ENCODE data around the gene ELFN1.

Gene ELFN1

DNA sequence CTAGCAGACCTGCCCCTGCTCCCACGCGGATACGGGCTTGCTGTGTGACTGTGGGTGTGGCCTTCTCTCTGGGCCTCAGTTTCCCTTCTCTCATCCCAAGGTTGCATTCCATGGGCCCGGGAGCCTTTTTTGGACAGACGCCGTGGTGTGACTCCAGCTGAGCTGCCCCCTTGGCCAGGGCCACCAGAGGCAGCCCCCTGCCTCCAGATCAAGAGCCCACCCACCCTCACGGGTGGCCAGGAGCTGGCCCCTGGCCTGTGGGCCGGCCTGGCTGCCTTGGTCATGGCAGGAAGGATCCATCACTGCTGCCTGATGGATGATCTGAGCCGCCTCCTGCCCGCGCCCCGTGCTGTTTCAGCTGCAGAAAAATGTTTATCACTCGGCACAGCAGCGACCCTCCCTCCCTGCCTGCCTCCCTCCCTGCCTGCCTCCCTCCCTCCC is 27.8 kb upstream of the ELFN1 start:
- DNase-seq (ENCODE audit: low read depth in 2 of 2), result no peak

GRCh38 chr7:1643270-1644092 is 26.6 kb upstream of the ELFN1 start:
- no peak for DNase-seq (ENCODE audit: low read depth in 2 of 2)

DNA sequence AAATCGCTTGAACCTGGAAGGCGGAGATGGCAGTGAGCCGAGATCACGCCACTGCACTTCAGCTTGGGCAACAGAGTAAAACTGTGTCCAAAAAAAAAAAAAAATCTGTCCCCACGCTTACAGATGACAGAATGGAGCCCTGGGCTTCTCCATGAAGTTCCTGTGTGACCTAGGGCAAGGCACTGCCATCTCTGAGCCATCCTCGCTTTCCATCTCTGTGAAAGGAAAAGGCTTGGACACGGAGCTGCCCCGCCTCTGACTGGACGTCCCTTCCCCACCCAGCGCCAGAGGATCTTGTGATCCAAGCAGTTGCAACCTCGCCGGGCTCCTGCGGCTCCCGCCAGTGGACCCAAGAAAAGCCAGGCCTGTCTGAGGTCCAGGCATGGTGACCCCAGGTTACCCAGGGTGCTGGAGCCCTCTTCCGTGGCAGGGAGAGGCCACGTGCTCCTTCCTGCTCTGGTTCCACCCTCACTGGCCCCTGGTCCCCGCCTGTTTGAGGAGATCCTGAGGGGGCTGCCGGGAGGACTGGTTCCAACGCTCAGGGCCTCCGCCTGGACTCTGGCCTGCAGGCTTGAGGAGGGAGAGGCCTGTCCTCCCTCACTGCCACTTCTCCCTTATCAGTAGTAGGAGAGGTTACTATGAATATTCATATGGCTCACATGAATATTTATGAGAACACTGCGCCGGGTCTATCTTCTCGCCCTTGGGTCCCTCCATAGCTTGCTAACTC is 25.6 kb upstream of the ELFN1 start:
- DNase-seq (ENCODE audit: low read depth in 2 of 2), result no peak

DNA sequence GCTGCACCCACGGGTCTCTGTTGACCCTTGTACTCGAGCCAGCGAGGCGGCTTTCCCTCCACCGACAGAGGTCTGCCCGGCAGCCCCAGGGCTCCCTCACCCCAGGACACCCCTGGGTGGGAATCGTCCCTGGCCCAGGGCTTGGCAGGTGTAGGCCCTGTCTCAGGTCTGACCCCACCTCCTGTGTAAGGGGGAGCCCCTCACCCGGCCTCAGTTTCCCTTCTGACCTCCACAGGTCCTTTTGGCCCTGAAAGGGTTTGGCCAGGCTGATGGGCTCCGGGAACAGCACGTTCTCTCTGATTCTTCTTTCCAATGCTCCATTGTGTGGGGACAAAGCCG is 25.0 kb upstream of the ELFN1 start:
- DNase-seq (ENCODE audit: low read depth in 2 of 2), result no peak

DNA sequence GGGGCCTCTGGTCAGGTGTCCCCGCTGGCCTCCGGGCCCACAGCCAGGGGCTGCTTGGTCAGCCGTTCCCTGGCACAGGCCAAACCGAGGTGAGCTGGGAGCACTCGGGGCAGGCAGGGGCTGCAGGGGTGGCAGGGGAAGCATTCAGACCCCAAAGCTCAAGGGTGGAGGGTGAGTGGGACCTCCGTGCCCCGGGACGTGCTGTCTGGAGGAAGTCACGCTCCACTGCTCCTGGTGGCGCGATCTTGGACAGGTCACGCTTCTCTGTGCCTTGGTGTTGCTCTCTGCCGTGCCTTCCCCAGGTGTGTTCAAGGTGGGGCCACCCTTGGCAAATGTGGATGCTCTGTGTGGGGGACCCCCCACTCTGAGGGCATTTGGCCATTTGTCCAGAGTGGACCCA is 24.6 kb upstream of the ELFN1 start:
- DNase-seq (ENCODE audit: low read depth in 2 of 2), result no peak

GRCh38 chr7:1646391-1646790 is 23.7 kb upstream of the ELFN1 start:
- no peak for DNase-seq (ENCODE audit: low read depth in 2 of 2)

GRCh38 chr7:1646957-1647891 is 22.9 kb upstream of the ELFN1 start:
- DNase-seq (ENCODE audit: low read depth in 2 of 2), result no peak

DNA sequence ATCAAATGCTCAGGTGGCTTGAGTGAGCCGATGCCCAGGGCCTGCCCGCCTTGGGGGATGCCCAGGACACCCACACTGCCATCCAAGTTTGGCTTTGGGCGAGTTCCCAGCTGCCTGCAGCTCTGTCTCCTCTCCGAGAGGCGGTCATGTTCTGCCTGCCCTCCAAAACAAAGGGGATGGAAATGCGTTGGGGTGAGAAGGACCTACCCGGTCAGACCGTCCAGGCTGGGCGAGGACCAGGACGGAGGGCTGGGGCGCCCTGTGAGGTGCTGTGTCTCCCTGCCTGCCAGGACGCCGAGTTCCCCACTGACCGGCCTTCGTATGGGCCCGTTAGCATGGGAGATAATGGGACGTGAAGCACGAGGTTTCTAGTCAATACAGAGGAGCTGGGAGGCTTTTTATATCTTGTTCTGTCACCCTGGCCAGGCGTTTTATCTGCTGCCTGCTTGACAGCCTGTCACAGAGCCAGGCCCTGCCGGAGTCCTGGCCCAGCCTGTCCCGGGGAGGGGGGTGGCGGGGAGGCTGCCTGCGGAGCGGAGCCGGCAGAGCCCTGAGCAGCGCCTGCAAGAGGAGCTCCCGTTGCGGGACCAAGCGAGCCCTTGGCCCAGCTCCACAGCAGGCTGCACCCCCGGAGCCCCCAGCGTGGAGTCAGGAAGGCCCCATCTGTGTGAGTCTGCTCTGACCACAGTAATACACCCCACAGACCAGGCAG is 22.0 kb upstream of the ELFN1 start:
- DNase-seq (ENCODE audit: low read depth in 2 of 2), result no peak

DNA sequence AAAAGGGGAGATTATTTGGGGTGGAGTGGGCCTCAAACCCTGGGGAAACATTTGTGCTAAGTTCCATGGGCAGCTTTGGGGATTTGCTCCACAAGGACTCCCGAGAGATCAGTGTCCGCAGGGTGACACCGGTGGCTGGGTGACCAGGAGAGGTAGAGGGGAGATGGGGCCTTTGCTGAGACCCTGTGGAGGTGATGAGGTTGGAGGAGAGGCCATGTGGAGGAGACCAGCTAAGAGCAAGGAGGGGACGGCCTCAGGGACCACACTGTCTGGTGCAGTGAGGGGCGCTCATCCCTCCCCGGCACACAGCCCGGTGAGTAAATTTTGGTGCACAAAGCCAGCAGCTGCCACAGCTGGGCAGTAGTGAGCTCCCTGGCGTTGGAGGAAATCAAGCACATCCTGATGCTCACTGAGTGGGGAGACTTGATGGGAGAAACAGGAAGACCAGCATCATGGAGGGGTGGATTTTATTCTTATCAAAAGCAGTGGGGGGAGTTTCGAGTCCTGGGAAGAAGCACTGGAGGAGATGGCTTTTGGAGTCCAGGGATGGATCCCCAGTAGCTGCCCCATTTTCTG is 20.2 kb upstream of the ELFN1 start:
- no peak for DNase-seq (ENCODE audit: low read depth in 2 of 2)

- DNase-seq (ENCODE audit: low read depth in 2 of 2), result no peak
Measured at GRCh38 chr7:1650363-1651030, 19.6 kb upstream of the ELFN1 start.

- no peak for DNase-seq (ENCODE audit: low read depth in 2 of 2)
Measured at GRCh38 chr7:1651031-1651446, 19.0 kb upstream of the ELFN1 start.

DNA sequence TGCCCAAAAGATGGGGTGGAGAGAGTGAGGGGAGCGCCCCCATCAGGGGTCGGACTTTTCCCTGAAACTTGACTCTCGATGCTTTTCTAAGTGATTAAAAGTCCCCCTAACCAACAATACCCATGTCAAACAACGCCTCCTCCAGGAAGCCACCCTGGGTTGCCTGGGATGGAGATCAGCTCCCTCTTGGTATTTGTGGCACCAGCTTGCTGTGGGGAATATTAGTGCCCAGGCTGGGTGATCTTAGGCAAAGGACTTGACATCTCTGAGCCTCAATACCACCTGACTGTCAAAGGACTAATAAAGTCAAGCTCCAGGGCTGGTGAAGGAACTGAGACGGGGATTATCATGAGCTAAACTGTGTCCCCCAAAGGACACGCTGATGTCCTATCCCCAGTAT is 18.2 kb upstream of the ELFN1 start:
- DNase-seq (ENCODE audit: low read depth in 2 of 2), result no peak

DNA sequence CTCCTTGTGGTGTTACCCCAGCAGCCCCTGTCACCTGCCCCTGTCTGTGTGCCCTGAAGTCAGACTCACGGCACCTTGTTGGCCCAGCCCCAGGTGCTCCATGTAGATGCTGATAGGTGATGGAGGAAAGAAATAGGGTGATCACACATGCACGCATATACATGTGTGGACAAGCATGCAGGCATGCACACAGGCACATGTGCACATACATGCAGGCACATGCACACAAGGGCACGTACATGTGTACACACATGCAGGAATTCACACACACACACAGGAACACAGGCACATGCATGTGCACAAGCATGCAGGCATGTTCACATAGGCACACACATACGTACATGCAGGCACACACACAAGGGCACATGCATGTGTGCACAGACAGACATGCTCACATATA is 16.6 kb upstream of the ELFN1 start:
- no peak for DNase-seq (ENCODE audit: low read depth in 2 of 2)

GRCh38 chr7:1654111-1654510 is 16.0 kb upstream of the ELFN1 start:
- no peak for DNase-seq (ENCODE audit: low read depth in 2 of 2)

DNA sequence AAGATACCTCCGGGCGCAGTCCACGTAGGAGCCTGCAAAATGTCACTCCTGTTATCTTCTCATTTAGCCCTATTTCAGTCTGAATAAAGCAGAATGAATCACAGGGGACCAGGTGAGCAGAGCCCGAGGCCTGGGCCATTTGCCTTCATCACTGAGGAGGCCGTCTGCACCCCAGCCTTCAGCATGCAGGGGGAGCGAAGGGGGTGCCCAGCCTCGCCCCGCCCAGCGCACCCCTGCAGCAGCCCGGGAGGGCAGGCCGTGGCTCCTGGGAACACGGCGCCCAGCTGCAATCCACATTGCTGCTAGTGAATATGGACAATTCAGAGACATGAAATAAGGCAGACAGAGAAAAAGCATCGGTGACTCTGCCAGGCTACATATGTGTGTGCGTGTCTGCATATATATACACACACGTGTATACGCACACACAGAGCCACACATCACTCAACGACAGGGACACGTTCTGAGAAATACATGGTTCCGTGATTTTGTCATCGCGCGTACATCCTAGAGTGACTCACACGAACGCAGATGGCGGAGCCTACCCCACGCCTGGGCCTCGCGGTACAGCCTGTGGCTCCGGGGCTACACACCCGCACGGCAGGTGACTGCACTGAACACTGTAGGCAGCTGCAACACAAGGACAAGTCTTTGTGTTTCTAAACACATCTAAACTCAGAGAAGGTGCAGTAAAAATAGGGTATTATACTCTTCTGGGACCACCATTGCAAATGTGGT is 15.2 kb upstream of the ELFN1 start:
- no peak for DNase-seq (ENCODE audit: low read depth in 2 of 2)

DNA sequence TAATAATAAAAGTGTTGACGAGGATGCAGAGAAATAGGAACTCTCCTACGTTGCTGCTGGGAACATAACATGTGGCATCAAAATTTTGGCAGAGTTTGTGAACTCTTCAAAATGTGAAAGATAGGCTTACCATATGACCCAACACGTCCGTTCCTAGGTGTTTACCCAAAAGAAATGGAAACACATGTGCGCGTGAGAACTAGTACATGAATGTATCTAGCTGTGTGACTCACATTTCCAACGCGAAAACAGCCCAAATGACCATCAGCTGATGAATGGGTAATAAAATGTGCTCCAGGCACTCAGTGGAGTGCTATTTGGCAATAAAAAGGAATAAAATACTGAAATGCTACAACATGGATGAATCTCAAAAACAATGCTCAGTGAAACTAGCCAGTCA is 10.4 kb upstream of the ELFN1 start:
- no peak for DNase-seq (ENCODE audit: low read depth in 2 of 2)

DNA sequence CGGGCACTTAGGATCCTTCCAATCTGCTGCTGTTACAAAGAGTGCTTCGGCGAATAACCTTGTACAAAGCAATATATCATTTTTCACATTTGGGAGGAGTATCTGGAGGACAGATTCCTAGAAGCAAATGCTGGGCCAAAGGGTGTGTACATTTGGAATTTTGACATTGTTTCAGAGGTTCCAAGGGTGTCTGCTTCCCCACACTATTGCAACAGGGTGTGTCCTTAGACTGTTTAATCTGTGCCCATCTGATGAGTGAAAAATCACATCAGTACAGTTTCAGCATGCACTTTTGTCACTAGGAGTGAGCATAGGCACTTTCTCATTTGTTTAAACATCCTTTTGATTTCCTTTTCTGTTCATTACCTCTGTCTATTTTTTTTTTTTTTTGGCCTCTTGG is 8.6 kb upstream of the ELFN1 start:
- no peak for DNase-seq (ENCODE audit: low read depth in 2 of 2)

DNA sequence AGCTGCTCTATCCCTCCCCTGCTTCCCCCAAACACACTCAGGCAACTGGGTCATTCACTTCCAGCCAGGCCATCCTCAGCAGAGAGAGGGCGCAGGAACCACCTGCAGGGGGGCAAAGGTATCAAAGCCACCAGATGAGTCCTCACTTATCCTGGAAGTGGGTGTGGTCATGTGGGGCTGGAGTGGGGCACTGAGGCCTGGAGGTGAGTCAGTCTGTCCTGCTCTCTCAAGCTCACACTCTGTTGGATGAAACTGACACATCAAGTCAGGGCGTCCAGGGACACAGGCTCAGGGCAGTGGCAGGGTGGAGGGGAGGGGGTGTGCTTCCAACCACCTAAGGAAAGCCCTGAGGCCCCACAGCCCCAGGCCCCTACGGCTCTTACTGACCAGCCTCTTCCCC is 8.0 kb upstream of the ELFN1 start:
- no peak for DNase-seq (ENCODE audit: low read depth in 2 of 2)

GRCh38 chr7:1662767-1663166 is 7.3 kb upstream of the ELFN1 start:
- DNase-seq (ENCODE audit: low read depth in 2 of 2), result no peak

DNA sequence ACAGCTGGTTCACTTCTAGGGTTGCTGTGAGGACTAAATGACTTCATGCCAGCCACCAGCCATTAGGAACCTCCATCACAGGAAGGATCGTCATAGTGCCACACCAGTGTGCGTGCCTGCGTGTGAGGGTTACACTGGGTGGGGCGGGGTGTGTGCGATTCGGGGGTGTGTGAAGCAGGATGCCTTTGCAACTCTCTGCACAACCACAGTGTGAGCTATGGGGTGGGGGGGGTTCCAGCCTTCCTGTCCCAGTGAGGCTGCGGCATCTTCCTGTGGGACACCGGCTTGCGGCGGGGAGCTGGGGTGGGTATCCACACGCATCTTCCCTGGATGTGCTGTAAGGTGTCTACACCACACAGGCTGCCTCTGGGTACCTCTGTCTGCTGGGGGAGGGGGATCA is 6.9 kb upstream of the ELFN1 start:
- no peak for DNase-seq (ENCODE audit: low read depth in 2 of 2)
